ENCODE data around the gene KLK7.

Gene KLK7

GRCh38 chr19:50982186-50982585 lies 1.5 kb downstream of the KLK7 start:
- no peak for DNase-seq (ENCODE audit: low spot score)
- TF ChIP-seq, protein P1, sequence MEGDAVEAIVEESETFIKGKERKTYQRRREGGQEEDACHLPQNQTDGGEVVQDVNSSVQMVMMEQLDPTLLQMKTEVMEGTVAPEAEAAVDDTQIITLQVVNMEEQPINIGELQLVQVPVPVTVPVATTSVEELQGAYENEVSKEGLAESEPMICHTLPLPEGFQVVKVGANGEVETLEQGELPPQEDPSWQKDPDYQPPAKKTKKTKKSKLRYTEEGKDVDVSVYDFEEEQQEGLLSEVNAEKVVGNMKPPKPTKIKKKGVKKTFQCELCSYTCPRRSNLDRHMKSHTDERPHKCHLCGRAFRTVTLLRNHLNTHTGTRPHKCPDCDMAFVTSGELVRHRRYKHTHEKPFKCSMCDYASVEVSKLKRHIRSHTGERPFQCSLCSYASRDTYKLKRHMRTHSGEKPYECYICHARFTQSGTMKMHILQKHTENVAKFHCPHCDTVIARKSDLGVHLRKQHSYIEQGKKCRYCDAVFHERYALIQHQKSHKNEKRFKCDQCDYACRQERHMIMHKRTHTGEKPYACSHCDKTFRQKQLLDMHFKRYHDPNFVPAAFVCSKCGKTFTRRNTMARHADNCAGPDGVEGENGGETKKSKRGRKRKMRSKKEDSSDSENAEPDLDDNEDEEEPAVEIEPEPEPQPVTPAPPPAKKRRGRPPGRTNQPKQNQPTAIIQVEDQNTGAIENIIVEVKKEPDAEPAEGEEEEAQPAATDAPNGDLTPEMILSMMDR (conservative IDR thresholded peaks at IDR 0.05; ENCODE audit: low read depth): no peak
- ChIA-PET POLR2A (ENCODE audit: low non-redundant PET) (interaction anchor here (0.6 kb wide), 1 partner anchor 106 kb away, joined by 4 read pairs; no protein-coding TSS in a partner anchor), CTCF (interaction anchor here (0.6 kb wide), 1 partner anchor 118 kb away, joined by 5 read pairs; no protein-coding TSS in a partner anchor)
- H3K27ac ChIP-seq: no peak overlapping the region

- no peak overlapping the region for H3K27ac ChIP-seq
- TF ChIP-seq, protein P1 (conservative IDR thresholded peaks at IDR 0.05; ENCODE audit: low read depth): no peak
- CTCF ChIA-PET: no interaction called here
- POLR2A ChIA-PET (ENCODE audit: low non-redundant PET): interaction anchor here (0.6 kb wide), 1 partner anchor 106 kb away, joined by 4 read pairs; no protein-coding TSS in a partner anchor
- no peak for DNase-seq (ENCODE audit: low spot score)
Measured at GRCh38 chr19:50981587-50982146, 2.0 kb downstream of the KLK7 start.

DNA sequence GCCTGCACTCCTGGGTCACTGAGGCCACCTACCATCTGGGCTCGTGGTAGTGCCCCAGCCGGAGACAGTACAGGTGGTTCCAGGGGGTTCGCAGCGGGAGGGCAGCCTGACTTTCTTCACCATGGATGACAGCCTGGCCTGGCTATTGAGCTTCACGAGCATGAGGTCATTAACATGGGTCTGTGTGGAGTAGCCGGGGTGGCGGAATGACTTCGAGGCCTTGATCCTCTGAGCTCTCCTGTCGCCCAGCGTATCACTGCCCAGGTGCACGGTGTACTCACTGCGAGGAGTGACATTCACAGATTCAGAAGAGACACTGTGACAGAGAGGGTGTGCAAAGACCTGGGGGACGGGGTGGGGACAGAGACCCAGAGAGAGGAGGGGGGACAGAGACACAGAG lies 3.5 kb downstream of the KLK7 start:
- no peak for DNase-seq (ENCODE audit: low spot score)
- ChIA-PET CTCF (no interaction called here), POLR2A (ENCODE audit: low non-redundant PET) (no interaction called here)
- TF ChIP-seq, protein P1 (conservative IDR thresholded peaks at IDR 0.05; ENCODE audit: low read depth): no peak
- H3K27ac ChIP-seq: no peak overlapping the region

DNA sequence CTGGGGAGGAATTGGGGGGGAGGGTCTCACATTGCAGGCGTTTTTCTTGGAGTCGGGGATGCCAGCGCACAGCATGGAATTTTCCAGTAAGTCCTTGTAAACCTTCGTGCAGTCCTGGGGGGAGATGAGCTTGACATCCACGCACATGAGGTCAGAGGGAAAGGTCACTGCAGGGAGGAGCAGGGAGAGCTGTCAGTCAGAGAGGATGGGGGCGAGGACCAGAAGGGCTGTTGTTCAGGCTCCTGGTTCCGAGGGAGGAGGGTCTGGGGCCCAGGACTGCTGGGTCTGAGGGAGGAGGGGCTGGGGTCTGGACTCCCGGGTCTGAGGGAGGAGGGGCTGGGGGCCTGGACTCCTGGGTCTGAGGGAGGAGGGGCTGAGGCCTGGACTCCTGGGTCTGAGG lies 4.0 kb downstream of the KLK7 start:
- H3K27ac ChIP-seq: no peak overlapping the region
- TF ChIP-seq, protein P1 (conservative IDR thresholded peaks at IDR 0.05; ENCODE audit: low read depth): no peak
- CTCF ChIA-PET: no interaction called here
- DNase-seq (ENCODE audit: low spot score): no peak
- POLR2A ChIA-PET (ENCODE audit: low non-redundant PET): no interaction called here

DNA sequence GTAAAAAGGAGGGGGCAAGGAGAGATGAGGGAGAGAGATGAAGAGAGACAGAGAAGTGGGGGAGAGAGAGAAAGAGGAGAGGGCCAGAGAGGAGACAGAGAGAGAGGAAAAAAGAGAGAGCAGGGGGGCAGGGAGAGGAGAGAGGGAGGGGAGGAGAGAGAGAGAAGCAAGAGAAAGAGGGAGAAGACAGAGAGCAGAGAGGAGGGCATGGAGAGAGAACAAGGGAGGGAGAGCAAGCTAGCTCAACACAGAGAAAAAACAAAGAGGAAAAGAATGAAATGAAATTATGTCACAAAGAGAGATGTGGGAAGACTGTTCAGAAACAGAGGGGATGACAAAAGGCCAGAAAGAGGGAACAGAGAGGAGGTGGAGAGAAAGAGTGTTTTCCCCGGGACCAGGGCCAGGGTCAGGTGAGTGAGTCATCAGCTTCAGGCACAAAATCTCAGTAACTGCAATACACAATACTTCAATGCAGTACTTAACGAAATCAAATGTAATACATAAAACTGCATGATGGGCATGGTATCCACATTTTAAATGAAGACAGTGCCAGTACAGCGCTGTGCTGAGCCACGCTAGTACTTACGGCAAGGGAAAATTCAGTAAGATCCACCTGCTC lies 4.8 kb downstream of the KLK7 start:
- H3K27ac ChIP-seq: no peak overlapping the region
- CTCF ChIA-PET: interaction anchor here (0.6 kb wide), 1 partner anchor 49 kb away, joined by 3 read pairs; no protein-coding TSS in a partner anchor
- POLR2A ChIA-PET (ENCODE audit: low non-redundant PET): no interaction called here
- TF ChIP-seq, protein P1 (conservative IDR thresholded peaks at IDR 0.05; ENCODE audit: low read depth): no peak
- DNase-seq (ENCODE audit: low spot score): peak; percentile 54

GRCh38 chr19:50977626-50978025 lies 6.1 kb downstream of the KLK7 start:
- POLR2A ChIA-PET (ENCODE audit: low non-redundant PET): no interaction called here
- TF ChIP-seq, protein P1 (conservative IDR thresholded peaks at IDR 0.05; ENCODE audit: low read depth): no peak
- CTCF ChIA-PET: no interaction called here
- DNase-seq (ENCODE audit: low spot score): no peak
- H3K27ac ChIP-seq: no peak overlapping the region
